AG09319 (cell line): ENCODE data around the gene VMO1.

Experiments used
- DNase-seq: peaks from one replicate; pipeline ENCODE4 v3.0.0-alpha.2; 2010; ENCODE audit warnings: low read depth; ENCODE audit errors: extremely low read depth
- TF ChIP-seq, protein P1 (sequence below): IDR thresholded peaks from 2 replicates; pipeline ENCODE4 v1.5.1; 2011; ENCODE audit warnings: low read depth, mild to moderate bottlenecking, inconsistent platforms, low read length, moderate library complexity

VMO1 gene

DNA sequence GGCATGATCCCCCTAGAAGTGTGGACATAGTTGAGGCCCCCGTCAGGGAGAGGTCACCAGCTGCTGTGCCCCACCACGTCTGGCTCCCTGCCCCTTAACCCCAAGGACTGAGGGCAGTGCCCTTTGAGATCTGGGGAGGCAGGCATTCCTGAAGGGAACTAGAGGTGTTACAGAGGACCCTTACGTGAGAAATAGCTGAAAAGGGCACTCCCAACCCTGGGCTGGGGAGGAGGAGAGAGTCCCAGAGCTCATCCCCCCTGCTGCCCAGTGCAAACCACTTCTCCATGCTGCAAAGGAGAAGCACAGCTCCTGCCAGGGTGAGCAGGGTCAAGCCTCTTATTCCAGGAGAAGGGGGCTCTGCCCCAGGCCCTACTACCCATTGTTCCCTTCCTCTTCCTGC is 36.7 kb upstream of the VMO1 start:
- TF ChIP-seq, protein P1, sequence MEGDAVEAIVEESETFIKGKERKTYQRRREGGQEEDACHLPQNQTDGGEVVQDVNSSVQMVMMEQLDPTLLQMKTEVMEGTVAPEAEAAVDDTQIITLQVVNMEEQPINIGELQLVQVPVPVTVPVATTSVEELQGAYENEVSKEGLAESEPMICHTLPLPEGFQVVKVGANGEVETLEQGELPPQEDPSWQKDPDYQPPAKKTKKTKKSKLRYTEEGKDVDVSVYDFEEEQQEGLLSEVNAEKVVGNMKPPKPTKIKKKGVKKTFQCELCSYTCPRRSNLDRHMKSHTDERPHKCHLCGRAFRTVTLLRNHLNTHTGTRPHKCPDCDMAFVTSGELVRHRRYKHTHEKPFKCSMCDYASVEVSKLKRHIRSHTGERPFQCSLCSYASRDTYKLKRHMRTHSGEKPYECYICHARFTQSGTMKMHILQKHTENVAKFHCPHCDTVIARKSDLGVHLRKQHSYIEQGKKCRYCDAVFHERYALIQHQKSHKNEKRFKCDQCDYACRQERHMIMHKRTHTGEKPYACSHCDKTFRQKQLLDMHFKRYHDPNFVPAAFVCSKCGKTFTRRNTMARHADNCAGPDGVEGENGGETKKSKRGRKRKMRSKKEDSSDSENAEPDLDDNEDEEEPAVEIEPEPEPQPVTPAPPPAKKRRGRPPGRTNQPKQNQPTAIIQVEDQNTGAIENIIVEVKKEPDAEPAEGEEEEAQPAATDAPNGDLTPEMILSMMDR, result no peak
- DNase-seq, result no peak

DNA sequence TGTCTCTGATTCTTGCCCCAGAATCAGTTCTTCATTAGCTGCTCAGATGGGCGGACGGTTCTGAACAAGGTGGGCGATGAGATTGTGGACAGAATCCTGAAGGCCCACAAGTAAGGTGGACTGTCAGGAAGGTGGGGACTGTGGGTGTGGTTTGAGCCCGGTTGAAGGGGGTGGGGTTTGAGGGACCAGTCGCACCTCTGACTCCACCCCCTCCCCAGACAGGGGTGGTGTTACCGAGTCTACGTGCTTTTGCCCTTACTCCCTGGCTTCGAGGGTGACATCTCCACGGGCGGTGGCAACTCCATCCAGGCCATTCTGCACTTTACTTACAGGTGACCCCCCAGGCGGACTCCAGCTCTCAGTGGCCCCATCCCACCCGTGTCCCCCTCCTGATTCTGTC is 32.1 kb upstream of the VMO1 start:
- TF ChIP-seq, protein P1, result no peak
- DNase-seq, result no peak

DNA sequence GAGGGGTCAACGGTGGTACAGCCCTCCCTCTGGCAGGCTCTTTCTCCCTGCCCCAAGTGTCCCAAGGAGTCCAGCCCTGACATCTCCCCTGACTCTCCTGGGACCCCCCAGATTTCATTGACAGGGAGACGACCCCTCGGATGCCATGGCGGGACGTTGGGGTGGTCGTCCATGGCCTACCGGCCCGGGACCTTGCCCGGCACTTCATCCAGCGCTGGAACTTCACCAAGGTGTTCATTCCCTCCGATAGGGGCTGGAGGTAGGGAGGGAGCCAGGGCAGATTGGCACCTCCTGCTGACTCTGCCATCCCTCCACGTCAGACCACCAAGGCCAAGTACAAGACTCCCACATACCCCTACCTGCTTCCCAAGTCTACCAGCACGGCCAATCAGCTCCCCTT is 30.7 kb upstream of the VMO1 start:
- no peak for DNase-seq
- TF ChIP-seq, protein P1, result no peak

DNA sequence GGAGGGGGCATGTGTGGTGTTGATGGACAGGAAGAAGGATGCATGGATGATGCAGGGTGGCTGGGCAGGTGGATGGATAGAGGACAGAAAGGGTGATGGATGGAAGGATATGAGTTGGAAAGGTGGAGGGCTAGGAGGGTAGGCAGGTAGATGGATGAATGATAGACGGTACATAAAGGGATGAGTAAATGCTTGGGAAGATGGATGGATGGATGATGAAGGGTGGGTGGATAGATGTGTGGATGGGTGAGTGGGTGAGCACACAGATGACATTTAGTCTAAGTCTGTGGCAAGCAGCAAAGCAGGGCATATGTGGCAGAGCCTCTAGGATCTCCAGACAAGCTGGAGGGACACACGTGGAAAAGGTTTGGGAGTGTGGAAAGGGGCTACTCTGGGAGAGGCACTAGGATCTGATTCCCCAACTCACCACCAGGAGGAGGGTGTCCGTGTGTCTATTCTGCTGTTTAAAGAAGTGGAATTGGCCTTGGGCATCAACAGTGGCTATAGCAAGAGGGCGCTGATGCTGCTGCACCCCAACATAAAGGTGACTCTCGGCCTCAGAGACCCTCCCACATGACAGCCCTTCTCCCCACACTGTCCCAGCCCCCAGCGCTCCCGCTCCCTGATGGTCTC is 29.0 kb upstream of the VMO1 start:
- DNase-seq, result no peak
- TF ChIP-seq, protein P1, result no peak; the same call in 1 of the 2 replicates

DNA sequence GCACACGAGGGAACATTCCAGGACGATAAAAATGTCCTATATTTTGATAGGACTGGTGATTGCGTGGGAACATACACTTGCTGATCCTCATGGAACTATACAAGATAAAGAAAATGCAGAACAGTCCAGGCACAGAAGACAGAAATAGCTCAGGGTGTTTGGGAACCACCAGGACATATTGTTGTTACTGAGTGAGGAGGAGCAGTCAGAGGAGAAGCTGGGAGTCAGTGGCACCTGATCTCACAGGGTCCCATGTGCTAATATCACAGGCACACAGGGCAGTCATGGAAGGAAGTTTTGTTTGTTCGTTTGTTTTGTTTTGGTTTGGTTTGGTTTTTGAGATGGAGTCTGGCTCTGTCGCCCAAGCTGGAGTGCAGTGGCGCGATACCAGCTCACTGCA is 26.5 kb upstream of the VMO1 start:
- TF ChIP-seq, protein P1, result no peak
- no peak for DNase-seq

DNA sequence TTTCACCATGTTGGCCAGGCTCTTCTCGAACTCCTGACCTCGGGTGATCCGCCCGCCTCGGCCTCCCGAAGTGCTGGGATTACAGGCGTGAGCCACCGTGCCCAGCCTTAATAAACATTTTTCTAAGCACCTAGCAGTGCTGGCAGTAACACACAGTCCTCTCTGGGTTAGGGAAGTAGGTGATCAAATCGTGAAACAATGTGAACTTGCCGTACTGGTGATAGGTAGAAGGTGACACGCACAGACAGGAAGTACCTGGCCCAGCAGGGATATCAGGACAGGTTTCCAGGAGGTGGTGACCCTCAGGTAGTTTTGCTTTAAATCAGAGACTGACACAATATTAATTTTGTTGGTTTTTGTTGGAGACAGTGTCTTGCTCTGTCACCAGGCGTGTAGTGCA is 25.3 kb upstream of the VMO1 start:
- TF ChIP-seq, protein P1, result no peak
- DNase-seq, result no peak

DNA sequence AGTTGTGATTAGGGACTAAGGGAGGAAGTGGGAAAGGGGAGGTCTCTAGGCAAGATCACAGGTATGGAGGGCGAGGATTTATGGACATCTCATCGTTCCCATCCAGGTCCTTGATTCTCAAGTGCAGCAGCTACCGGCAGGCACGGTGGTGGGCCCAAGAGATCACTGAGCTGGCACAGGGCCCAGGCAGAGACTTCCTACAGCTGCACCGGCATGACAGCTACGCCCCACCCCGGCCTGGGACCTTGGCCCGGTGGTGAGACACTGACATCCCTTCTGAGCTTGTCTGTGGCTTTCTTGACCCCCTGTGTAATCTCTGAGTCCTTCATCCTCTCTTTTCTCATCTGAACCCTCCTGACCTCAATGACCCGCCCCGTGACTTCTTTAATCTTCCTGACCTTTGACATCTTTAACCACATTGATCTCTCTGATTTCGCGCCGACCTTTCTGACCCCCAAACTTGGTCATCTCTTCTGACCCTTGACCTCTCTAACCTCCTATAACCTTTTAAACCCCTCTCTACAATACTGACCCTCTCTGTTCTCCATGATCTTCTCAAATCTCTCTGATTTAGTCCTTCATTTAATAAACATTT is 24.6 kb upstream of the VMO1 start:
- no peak for DNase-seq
- TF ChIP-seq, protein P1, result no peak
